HepG2 (cell line): ENCODE measurements around the gene CXADR. TPM values are rescaled to one million over a fixed set of nuclear protein-coding genes. Genes with fewer than 3 reads are reported as not detected.

Experiments
- ASH2L ChIP-seq: fragments of 300-600, 200-600 bp; sonication (generic); IDR thresholded peaks from 2 replicates; pipeline ENCODE4 v1.7.0; 2017; ENCODE audit warnings: low read depth, mild to moderate bottlenecking, moderate library complexity, mixed read lengths, low read length; ENCODE audit not compliant: insufficient read length
- EP300 ChIP-seq, 3 experiments: sonication (generic) in 1 of 3; formaldehyde crosslinking in 1 of 3; IDR thresholded peaks; 2 replicates each; pipeline versions ENCODE4 v1.5.1 to v1.6.1; 2011 to 2020; ENCODE audit warnings: low read depth in 2 of 3, low read length in 2 of 3, borderline replicate concordance in 1 of 3, improper control_type of control experiment in 1 of 3, mild to moderate bottlenecking in 1 of 3, missing genetic modification reagents in 1 of 3, moderate library complexity in 1 of 3
- FOSL1 ChIP-seq: sonication (generic); formaldehyde crosslinking; IDR thresholded peaks from 2 replicates; pipeline ENCODE4 v1.9.0; 2021; ENCODE audit warnings: missing genetic modification reagents, borderline replicate concordance
- FOXK2 ChIP-seq: fragments of 450-650 bp; IDR thresholded peaks from 2 replicates; pipeline ENCODE4 v1.6.1; 2016
- GABPA ChIP-seq, 2 experiments: IDR thresholded peaks; 2 replicates each; pipeline ENCODE4 v1.6.1; 2011 to 2016; ENCODE audit warnings: low read depth in 2 of 2, low read length in 1 of 2, missing biosample characterization in 1 of 2, missing genetic modification characterization in 1 of 2
- GFI1 ChIP-seq: sonication (generic); formaldehyde crosslinking; IDR thresholded peaks from 2 replicates; pipeline ENCODE4 v1.5.0; 2020; ENCODE audit warnings: missing genetic modification reagents, mild to moderate bottlenecking, borderline replicate concordance
- NCOA5 ChIP-seq: sonication (generic); formaldehyde crosslinking; IDR thresholded peaks from 2 replicates; pipeline ENCODE4 v1.4.0; 2020; ENCODE audit warnings: missing genetic modification reagents
- NFYC ChIP-seq: IDR thresholded peaks from 2 replicates; pipeline ENCODE4 v1.6.1; 2016; ENCODE audit warnings: missing genetic modification reagents, missing compliant biosample characterization
- NKX3-1 ChIP-seq: sonication (generic); formaldehyde crosslinking; IDR thresholded peaks from 2 replicates; pipeline ENCODE4 v1.5.0; 2020; ENCODE audit warnings: missing genetic modification reagents
- NONO ChIP-seq, 2 experiments: fragments of 450-650 bp in 1 of 2; sonication (generic) in 1 of 2; formaldehyde crosslinking in 1 of 2; IDR thresholded peaks in 1 of 2; conservative IDR thresholded peaks in 1 of 2; 2 replicates each; pipeline versions ENCODE4 v1.6.1 to v1.8.0; 2017 to 2022; ENCODE audit warnings: mild to moderate bottlenecking in 1 of 2, missing genetic modification reagents in 1 of 2, moderate library complexity in 1 of 2
- PCBP2 ChIP-seq: fragments of 200-400 bp; formaldehyde crosslinking; optimal IDR thresholded peaks from 2 replicates; pipeline ENCODE3; 2018; ENCODE audit warnings: low read length, low read depth; ENCODE audit not compliant: poor library complexity, severe bottlenecking
- RCOR2 ChIP-seq: IDR thresholded peaks from 2 replicates; pipeline ENCODE4 v1.6.1; 2016; ENCODE audit warnings: missing biosample characterization, missing genetic modification reagents
- TFE3 ChIP-seq: IDR thresholded peaks from 2 replicates; pipeline ENCODE4 v1.6.1; 2016
- ZBTB20 ChIP-seq: sonication (generic); formaldehyde crosslinking; IDR thresholded peaks from 2 replicates; pipeline ENCODE4 v1.8.1; 2023; ENCODE audit warnings: missing genetic modification reagents, low read depth, mild to moderate bottlenecking, borderline replicate concordance
- ZFP36L1 ChIP-seq: sonication (generic); formaldehyde crosslinking; IDR thresholded peaks from 2 replicates; pipeline ENCODE4 v1.8.0; 2022; ENCODE audit warnings: mild to moderate bottlenecking, missing genetic modification reagents, moderate library complexity
- ZFP36L2 ChIP-seq: sonication (generic); formaldehyde crosslinking; IDR thresholded peaks from 2 replicates; pipeline ENCODE4 v1.4.0; 2020; ENCODE audit warnings: missing genetic modification reagents
- ZNF205 ChIP-seq: IDR thresholded peaks from 2 replicates; pipeline ENCODE4 v1.6.1; 2018; ENCODE audit warnings: missing biosample characterization, missing genetic modification reagents
- ZNF30 ChIP-seq: sonication (generic); formaldehyde crosslinking; IDR thresholded peaks from 2 replicates; pipeline ENCODE4 v1.5.0; 2020; ENCODE audit warnings: mild to moderate bottlenecking, missing genetic modification reagents
- ZNF331 ChIP-seq: sonication (generic); formaldehyde crosslinking; IDR thresholded peaks from 2 replicates; pipeline ENCODE4 v1.4.0; 2020; ENCODE audit warnings: missing genetic modification reagents
- ZNF615 ChIP-seq: sonication (generic); formaldehyde crosslinking; IDR thresholded peaks from 2 replicates; pipeline ENCODE4 v1.5.0; 2020; ENCODE audit warnings: mild to moderate bottlenecking, missing genetic modification reagents, borderline replicate concordance
- ZSCAN5A ChIP-seq: sonication (generic); formaldehyde crosslinking; IDR thresholded peaks from 2 replicates; pipeline ENCODE4 v1.8.0; 2022; ENCODE audit warnings: mild to moderate bottlenecking, missing genetic modification reagents, borderline replicate concordance
- polyA plus RNA-seq, 8 experiments: library from polyadenylated mRNA; depleted of rRNA in 3 of 8; stranded (reverse) in 7 of 8; unstranded in 1 of 8; fragments of >200 nt; fragmentation: Illumina TruSeq in 4 of 8; extraction: Trizol in 4 of 8; gene quantifications; 2 replicates each; pipeline versions ENCODE4 v1.2.1 to v1.2.3, GENCODE V29; 2011 to 2016; ENCODE audit warnings: low read depth in 4 of 8, missing spikeins in 1 of 8, mixed read lengths in 1 of 8; ENCODE audit not compliant: insufficient read depth in 1 of 8
- total RNA-seq, 5 experiments: library from RNA; depleted of rRNA; stranded (reverse); fragments of >200 nt; fragmentation: Illumina TruSeq; extraction: Trizol; gene quantifications; 2 replicates each; pipeline ENCODE4 v1.2.3, GENCODE V29; 2016; ENCODE audit warnings: low read depth in 1 of 5
- TF ChIP-seq, protein P1 (sequence below): sonication (generic); formaldehyde crosslinking; conservative IDR thresholded peaks from 2 replicates; pipeline ENCODE4 v1.8.0; 2022; ENCODE audit warnings: missing genetic modification reagents
- TF ChIP-seq, protein P2 (sequence below): sonication (generic); formaldehyde crosslinking; IDR thresholded peaks from 2 replicates; pipeline ENCODE4 v1.4.0; 2020; ENCODE audit warnings: missing genetic modification reagents

The CXADR gene
- total and polyA plus RNA-seq, 2 of the 13 experiments (the other 11 are each of a cell fraction or from before 2014, with no cell fraction given), result 86.8 to 110 TPM

DNA sequence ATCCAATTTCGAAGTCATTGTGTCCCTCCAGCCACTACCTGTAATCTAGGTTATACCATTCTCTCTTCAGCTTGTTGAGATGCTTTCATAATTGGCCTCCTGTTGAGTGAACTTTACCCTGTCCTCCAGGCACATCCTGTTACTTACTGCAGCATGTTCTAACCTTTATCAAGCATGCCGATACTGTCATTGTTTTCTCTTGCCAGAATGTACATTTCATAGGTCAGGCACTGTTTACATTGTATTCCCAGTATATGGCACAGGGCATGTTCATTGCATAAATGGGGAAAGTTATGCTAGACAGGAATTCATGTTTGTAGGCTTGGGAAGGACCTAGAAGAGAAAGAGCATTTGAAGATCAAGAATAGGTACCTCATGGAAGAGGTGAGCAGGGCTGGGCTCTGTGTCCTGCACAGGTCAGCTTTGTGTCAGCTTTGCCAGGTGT is 10.2 kb downstream of the CXADR start (continued):
- TF ChIP-seq TFE3 (peak; percentile 80), ASH2L (peak; percentile 87), FOXK2 (peak; percentile 96), ZNF205 (CRISPR knock-in tag) (peak; percentile 90; the same call in 1 of the 2 replicates), RCOR2 (CRISPR knock-in tag) (peak; percentile 98), PCBP2 (no peak), NONO (IDR thresholded peaks at IDR 0.05) (no peak), NONO (CRISPR knock-in tag; conservative IDR thresholded peaks at IDR 0.05) (peak; percentile 86), ZFP36L1 (peak; percentile 84; the same call in 1 of the 2 replicates), ZBTB20 (peak; percentile 100), NCOA5 (CRISPR knock-in tag) (no peak; the same call in 1 of the 2 replicates), NFYC (CRISPR knock-in tag) (peak; percentile 39), FOSL1 (CRISPR knock-in tag) (peak; percentile 66; the same call in 1 of the 2 replicates), ZNF615 (CRISPR knock-in tag) (peak; percentile 84; the same call in 1 of the 2 replicates), EP300 (IDR thresholded peaks at IDR 0.05; ENCODE audit: low read depth in 2 of 2, low read length in 2 of 2) (peak; percentile 32 to 99; a peak in 3 of 4 replicates), EP300 (CRISPR knock-in tag; IDR thresholded peaks at IDR 0.05; ENCODE audit: borderline replicate concordance) (peak; percentile 98), ZSCAN5A (CRISPR knock-in tag) (peak; percentile 58; the same call in 1 of the 2 replicates), GABPA (IDR thresholded peaks at IDR 0.05; ENCODE audit: low read depth, low read length) (no peak), GABPA (CRISPR knock-in tag; IDR thresholded peaks at IDR 0.05; ENCODE audit: low read depth) (peak; percentile 68), ZNF331 (peak; percentile 97), ZFP36L2 (CRISPR knock-in tag) (no peak; the same call in 1 of the 2 replicates), NKX3-1 (peak; percentile 82; the same call in 1 of the 2 replicates), GFI1 (CRISPR knock-in tag) (peak; percentile 94), ZNF30 (CRISPR knock-in tag) (no peak)
- TF ChIP-seq, protein P1, sequence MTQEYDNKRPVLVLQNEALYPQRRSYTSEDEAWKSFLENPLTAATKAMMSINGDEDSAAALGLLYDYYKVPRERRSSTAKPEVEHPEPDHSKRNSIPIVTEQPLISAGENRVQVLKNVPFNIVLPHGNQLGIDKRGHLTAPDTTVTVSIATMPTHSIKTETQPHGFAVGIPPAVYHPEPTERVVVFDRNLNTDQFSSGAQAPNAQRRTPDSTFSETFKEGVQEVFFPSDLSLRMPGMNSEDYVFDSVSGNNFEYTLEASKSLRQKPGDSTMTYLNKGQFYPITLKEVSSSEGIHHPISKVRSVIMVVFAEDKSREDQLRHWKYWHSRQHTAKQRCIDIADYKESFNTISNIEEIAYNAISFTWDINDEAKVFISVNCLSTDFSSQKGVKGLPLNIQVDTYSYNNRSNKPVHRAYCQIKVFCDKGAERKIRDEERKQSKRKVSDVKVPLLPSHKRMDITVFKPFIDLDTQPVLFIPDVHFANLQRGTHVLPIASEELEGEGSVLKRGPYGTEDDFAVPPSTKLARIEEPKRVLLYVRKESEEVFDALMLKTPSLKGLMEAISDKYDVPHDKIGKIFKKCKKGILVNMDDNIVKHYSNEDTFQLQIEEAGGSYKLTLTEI (CRISPR knock-in tag), result no peak
- TF ChIP-seq, protein P2, sequence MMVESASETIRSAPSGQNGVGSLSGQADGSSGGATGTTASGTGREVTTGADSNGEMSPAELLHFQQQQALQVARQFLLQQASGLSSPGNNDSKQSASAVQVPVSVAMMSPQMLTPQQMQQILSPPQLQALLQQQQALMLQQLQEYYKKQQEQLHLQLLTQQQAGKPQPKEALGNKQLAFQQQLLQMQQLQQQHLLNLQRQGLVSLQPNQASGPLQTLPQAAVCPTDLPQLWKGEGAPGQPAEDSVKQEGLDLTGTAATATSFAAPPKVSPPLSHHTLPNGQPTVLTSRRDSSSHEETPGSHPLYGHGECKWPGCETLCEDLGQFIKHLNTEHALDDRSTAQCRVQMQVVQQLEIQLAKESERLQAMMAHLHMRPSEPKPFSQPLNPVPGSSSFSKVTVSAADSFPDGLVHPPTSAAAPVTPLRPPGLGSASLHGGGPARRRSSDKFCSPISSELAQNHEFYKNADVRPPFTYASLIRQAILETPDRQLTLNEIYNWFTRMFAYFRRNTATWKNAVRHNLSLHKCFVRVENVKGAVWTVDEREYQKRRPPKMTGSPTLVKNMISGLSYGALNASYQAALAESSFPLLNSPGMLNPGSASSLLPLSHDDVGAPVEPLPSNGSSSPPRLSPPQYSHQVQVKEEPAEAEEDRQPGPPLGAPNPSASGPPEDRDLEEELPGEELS (CRISPR knock-in tag), result peak; percentile 99
